G401 (cell line): Measurements from ENCODE around the gene KIRREL3. TPM values are rescaled to one million over a fixed set of nuclear protein-coding genes. Genes with fewer than 3 reads are reported as not detected.

Source experiments
- DNase-seq: peaks from one replicate; pipeline ENCODE4 v3.0.0-alpha.2; 2015; ENCODE audit warnings: low spot score
- in situ Hi-C: cut with HindIII; loops from 2 replicates; pipeline ENCODE4 v1.10.0; 2016; ENCODE audit warnings: low sequenced_read_pairs, mixed read lengths
- total RNA-seq: library from RNA; depleted of rRNA; stranded (reverse); fragments of >200 nt; shearing (Covaris generic); gene quantifications from 2 replicates; pipeline ENCODE4 v1.2.3, GENCODE V29; 2014

The KIRREL3 gene
- total RNA-seq, 1 experiment from 2014 or later = not detected

- in situ Hi-C loops = no loop called here
- DNase-seq = no peak
These were observed 413.0 kb downstream of the KIRREL3 start for GRCh38 chr11:126587541-126587940.

DNA sequence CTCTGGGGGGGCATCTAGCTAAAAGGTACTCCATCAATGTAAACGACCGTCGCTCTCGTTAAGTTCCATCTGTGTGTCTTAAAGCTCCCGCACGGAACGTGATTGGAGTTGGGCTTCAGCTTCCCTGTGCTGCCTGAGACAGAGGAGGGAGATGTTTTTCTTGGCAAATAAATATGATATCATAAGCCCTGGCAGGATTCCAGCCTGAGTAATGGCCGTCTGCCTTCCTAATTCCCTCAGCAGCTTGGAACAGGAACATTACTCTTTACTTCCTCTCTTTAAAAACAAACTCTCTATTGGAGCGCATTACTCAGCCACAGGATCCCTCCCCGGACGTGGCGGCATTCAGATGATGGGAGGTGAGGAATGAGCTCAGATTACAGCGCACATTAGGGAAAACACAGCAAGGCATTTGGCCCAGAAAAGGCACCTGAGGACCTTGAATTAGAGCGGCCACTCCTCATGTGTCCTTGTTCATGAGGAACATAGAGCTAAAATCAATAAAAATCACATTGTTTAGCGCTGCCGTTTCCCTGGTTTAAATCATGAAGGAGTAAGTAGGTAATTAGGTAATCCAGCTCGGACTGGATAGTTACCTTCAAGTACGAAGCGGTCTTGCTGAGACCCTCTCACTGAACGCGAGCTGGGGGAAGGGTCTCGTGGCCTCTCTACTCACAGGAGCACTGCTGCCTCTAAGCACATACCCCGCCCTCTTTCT lies 414.6 kb downstream of the KIRREL3 start:
- DNase-seq = peak; percentile 75
- in situ Hi-C loops = no loop called here

DNA sequence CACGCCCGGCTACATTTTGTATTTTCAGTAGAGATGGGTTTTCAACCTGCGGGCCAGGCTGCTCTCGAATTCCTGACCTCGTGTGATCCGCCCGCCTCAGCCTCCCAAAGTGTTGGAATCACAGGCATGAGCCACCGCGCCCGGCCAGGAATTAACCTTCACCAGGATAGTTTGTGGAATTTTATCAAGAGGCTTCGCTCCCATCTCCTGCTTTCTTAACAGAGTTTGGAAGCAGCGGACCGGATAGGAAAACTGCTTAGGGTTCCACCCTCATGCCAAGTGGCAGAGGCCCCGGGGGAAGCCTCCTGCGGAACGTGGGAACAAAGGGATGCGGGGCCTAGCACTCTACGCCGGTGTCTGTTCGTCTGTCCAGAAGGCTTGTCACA lies 415.2 kb downstream of the KIRREL3 start:
- DNase-seq = peak; percentile 5
- in situ Hi-C loops = no loop called here

DNA sequence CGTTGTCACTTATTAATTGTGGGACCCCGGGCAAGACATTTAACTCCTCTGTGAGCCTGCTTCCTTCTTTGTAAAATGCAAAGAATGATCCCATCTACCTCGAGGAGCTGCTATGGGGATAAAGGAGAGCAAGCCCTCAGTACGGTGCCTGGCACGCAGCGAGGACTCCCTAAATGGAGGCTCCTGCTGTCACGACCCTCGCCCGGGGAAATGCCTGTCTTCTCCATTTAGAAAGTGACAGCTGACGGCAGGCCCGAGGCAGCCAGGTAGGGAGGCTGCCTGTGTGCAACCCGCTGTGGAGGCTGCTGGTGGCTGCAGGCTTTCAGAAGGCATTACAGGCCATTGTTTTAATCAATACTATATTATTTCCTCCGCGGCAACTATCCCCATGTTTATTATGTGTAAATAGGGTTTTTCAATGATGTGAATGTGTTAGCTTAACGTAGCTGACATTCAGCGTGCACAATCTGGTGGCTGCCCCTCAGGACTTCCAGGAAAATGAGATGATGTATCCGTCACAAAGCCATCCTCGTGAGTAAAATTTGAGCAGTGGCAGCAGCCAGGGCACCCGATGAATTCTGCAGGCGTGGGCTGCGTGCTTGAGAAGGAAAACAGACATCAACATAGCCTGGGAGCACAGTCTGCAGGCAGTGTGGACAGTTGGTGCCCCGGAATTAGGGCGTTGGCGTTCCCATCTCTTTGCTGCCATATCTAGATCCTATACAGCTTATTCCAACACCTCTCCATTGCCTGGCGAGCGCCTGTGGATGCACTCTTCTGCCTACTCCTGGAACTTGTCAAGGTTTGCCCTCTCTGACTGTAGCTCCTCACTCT lies 416.8 kb downstream of the KIRREL3 start:
- peak; percentile 6 for DNase-seq

GRCh38 chr11:126583101-126583500 lies 417.5 kb downstream of the KIRREL3 start:
- DNase-seq = peak; percentile 79
- in situ Hi-C loops = no loop called here

More for the DNA sequence above, 416.8 kb downstream of the KIRREL3 start:
- in situ Hi-C loops = no loop called here

DNA sequence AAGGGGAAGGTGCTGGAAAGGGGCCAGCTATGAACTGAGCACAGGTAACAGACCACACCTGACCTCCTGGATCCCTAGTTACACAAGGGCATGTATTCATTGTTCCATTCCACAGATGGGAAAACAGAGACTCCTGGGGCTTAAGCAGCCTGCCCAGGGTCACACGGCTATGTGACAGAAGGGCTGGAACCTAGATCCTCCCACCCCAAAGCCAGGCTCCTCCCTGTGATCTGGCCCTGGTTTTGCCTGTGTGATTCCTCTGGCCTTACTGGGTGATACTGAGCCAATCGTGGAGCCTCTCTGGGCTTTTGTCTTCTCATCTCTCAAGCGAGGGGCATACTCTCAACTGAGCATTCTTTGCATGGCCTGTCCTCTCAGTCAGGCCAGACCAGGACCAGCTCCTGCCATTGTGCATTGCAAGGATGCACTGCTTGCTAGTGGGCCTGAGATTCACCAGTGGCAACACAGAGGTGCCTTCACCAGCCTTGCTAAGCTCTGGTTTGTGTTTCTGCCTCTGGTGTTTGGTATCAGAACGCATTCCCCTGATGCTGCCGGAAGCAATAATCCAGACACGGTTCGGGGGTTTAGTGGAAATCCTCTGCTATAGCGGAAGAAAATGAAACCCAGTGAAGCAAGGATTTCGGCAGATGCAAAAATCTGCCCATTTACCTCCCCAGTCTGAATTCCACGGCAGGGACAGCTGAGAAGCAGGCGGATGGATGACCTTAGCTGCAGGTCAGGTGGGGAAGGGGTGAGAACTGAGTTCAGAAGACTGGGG lies 418.5 kb downstream of the KIRREL3 start:
- in situ Hi-C loops = no loop called here

DNA sequence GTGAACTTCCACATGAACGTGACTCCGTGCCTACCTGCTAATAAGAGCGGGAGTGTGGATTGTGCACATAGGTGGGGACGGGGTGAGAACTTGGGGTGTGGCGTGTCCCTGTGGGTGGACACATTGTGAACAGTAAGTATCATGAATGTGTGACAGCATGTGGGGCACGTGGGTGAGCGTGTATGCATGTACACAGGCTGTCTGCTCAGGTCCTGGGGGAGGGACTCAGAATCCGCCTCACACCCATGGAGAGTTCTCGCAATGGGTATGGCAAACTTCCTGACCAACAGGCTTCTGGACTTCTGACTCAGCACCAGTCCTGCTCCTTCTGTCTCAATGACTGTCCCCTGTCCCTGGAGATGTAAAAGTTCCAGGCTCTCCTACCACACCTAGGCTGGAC lies 422.1 kb downstream of the KIRREL3 start:
- in situ Hi-C loops = no loop called here

More for the DNA sequence above, 418.5 kb downstream of the KIRREL3 start:
- DNase-seq = no peak

GRCh38 chr11:126578021-126578420 lies 422.5 kb downstream of the KIRREL3 start:
- no peak for DNase-seq
- in situ Hi-C loops = no loop called here

More for the DNA sequence above, 422.1 kb downstream of the KIRREL3 start:
- no peak for DNase-seq

GRCh38 chr11:126575849-126576248 lies 424.7 kb downstream of the KIRREL3 start:
- no peak for DNase-seq
- in situ Hi-C loops = no loop called here

DNA sequence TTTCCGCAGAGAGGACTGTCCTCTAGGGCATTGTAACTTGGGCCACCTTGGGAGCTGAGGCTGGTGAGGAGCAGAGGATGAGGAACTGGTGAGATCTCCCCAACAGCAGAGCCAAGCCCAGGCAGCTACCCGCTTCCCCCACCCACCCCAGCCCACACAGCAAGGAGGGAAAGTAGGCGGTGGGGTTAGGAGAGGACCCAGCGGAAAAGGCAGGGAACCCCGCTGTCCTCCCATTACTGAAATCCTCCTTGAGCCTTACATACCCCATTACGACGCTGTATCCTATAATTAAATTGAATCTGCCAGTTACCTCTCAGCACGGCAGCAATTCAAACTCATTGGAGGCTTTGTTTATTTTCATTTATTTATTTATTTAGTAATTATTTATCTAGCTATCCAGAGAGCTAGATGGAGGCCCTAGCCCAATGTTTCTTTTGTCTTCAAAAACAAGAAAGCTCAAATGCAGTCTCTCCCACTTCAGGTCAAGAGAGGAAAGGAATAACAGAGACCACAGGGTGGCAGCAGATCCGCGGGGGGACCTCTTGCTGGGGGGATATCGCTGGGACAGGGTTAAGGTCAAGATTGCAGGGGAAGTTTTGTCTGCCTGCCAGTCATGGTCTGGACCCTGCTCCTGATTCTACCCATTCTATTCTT lies 427.1 kb downstream of the KIRREL3 start:
- in situ Hi-C loops = no loop called here
- DNase-seq = no peak

- no peak for DNase-seq
- in situ Hi-C loops = no loop called here
These were observed 430.1 kb downstream of the KIRREL3 start for GRCh38 chr11:126570489-126570888.

DNA sequence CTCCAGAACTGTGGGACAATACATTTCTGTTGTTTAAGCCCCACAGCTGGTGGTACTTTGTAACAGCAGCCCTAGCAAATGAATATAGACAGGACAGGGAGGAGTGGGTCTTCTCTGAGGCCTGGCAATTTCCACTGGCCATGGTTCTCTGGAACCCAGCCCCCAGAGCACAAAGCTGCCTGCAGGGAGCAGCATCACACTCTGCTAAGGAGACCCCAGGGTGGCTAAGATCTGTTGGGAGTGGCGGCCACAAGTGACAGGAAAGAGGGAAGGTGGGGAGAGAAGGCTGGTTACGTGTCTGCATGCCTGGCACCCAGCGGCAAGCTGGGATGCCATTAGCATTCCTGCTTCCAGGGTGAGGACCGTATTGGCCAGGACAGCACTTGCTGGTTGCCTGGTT lies 433.2 kb downstream of the KIRREL3 start:
- no peak for DNase-seq
- in situ Hi-C loops = no loop called here

DNA sequence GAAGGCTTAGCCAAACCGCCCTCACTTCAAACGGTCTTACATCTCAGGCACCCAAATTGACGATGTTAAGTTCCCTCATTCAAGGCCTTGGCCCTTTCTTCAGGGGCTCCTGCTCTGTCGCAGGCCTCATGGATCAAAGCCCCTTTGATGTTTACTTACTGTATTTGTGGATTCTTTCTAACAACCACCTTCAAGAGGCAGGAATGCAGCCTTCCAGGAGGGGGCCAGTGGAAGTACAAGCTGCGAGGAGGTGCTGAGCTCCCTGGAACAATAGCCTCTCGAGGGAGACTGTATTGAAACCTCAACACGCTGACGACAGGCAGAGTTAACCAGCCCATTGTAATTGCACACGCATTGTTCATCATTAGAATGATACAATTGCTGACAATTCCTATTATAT lies 436.0 kb downstream of the KIRREL3 start:
- DNase-seq = no peak
- in situ Hi-C loops = no loop called here

DNA sequence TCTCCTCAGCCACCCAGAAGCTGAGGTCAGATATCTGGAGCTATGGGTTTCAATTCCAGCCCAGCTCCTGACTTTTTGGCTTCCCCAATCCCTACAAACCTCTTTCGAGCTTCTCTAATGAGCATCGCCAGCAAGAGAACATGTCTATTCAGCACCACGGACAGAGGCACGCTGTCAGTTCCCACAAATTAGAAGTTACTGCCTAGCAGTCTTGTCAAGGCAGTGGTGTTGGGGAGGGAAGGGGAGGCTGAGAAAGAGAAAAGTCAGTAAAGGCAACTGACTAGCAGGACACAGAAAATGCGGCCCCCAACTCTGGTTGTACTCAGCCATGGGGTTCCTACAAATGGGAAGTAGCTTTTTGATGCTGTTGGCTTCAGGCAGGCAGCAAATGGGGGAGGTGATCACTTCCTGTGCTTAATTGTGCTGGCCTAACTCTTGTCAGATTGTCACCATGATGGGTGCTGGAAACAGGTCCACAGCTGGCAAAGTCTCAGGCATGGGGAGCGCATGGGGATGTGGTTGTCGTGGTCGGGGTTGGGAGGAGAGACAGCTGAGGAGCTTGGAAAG lies 439.2 kb downstream of the KIRREL3 start:
- DNase-seq = no peak
- in situ Hi-C loops = no loop called here

DNA sequence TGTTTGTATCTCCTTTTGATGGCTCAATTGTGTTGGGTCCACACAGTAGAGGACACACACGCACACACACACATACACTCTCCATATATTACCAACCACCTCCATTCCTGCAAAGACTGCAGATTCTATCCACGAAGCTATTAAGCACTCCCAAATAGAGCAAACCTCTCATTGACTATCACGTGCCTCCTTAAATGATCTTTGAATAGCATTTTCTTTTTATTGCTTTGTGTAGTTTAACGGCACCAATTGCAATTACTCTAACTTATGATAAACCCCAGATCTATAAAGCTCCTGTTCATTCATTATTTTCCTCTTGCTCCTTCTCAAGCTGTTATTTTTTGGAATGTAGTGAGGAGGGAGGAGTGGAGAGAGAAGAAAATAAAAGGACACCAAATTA lies 440.3 kb downstream of the KIRREL3 start:
- no peak for DNase-seq
- in situ Hi-C loops = no loop called here

DNA sequence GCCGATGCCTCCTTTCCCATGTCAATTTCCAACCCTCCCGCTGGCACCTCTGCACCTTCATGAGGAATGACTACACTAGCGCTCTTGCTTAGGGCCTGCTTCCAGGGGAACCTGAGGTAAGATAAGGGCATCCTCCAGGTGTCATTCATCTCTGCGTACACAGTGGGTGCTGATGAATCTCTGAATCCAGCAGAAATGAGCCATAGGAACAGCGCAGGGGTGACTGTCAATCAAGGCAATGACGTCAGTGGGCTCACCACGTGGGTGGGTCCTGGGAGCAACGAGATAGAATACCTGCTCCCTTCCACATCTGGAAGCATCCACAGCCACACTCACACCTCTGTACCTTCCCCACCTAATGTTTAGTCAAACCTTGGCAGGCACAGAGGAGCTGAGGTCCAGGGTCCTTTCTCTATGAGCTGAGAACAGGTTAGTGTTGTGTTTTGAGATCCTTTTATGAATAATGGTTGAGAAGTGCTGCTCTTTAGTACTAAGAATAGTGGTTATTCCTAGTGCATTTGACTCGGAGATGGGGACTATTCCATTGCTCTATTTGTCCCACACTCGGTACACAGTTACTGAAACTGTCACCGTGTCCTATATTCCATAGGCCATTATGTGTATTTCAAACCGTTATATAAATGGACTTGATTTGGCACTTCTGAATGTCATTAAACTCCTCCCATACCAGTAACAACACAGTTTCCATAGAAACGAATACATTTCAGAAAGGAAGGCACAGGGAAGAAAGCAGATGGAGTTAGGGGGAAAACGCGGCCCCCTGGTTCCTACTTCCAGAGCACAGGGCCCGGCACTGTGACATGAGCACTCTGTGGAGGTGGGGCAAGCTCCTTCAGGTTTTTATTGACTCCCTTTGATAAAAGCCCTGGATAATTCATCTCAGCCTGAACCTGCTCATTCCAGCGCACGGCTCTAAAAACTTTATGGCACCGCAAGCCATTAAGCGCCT lies 451.7 kb downstream of the KIRREL3 start:
- in situ Hi-C loops = no loop called here
- DNase-seq = no peak

GRCh38 chr11:126547691-126548090 lies 452.9 kb downstream of the KIRREL3 start:
- DNase-seq = no peak
- in situ Hi-C loops = no loop called here

GRCh38 chr11:126547161-126547560 lies 453.4 kb downstream of the KIRREL3 start:
- no peak for DNase-seq
- in situ Hi-C loops = no loop called here
